WI38 (cell line): ENCODE measurements around the gene MAN1C1.

ENCODE experiments used
- H3K4me3 ChIP-seq: 2 replicates; pipeline ENCODE4 v1.5.1; 2011; ENCODE audit warnings: low read depth, mild to moderate bottlenecking, control low read depth, low read length
- CTCF ChIP-seq: IDR thresholded peaks from 2 replicates; pipeline ENCODE4 v1.5.1; 2012; ENCODE audit warnings: low read depth, mild to moderate bottlenecking, control low read depth, low read length

MAN1C1 gene

DNA sequence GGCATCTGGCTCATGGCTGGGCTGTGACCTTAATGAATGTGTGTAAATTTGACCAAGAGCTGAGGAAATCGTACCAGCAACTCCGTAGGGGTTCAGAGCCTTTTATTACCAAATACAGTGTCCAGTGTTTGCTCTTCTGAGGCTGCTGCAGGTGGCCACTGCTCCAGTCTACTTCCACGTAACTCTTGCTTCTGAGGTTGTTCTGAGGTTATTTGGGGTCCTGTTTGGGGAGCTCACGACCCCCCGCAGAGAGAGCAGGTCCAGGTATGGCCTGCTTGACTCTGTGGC lies 33.6 kb downstream of the MAN1C1 start:
- H3K4me3 ChIP-seq = no peak overlapping the region
- no peak for TF ChIP-seq CTCF

GRCh38 chr1:25651036-25651640 lies 34.5 kb downstream of the MAN1C1 start:
- no peak for TF ChIP-seq CTCF
- H3K4me3 ChIP-seq = no peak overlapping the region

- no peak overlapping the region for H3K4me3 ChIP-seq
- no peak for TF ChIP-seq CTCF
Observed at GRCh38 chr1:25651824-25652741, 35.5 kb downstream of the MAN1C1 start.

- no peak for TF ChIP-seq CTCF
Observed at GRCh38 chr1:25653558-25653957, 37.0 kb downstream of the MAN1C1 start.

GRCh38 chr1:25654109-25654660 lies 37.6 kb downstream of the MAN1C1 start:
- no peak for TF ChIP-seq CTCF
- no peak overlapping the region for H3K4me3 ChIP-seq

More at GRCh38 chr1:25653558-25653957, 37.0 kb downstream of the MAN1C1 start:
- H3K4me3 ChIP-seq = no peak overlapping the region

DNA sequence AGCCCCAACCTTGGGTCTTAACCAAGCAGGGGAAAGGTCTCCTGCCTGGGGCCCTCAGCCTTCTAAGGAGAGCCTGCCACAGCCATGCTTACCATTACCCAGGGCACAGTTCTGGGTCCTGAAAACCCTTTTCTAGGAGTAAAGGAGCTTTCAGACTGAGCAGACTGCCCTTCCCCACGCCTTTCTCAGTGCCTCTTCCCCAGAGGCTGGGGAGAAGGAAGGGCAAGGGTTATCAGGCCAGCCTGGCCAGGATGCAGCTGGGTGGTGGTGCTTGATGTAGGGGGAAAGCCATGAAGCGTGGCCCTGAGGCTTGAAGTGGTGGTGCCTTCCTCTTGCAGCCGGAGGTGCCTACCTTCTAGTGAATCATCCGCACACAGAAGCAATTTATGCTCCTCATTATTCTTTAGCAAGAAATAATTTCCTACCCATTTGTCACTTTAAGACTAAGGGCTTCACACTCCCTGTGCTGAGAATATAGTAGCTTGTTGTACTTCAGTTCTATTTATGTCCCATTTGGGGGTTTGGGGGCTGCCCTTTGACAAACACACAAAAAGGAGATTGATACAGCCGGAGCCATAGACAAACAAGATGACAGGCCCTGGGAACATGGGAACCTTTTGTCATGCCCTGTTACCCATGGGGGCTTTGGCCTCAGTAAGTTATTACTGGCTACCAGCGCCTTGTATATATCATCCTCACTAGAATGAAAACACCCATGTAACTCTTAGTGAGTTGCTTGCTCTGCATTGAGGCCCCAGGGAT lies 40.7 kb downstream of the MAN1C1 start:
- no peak for TF ChIP-seq CTCF
- no peak overlapping the region for H3K4me3 ChIP-seq
